SK-N-MC (cell line): ENCODE measurements around the gene JPH2.

Experiments
- DNase-seq: peaks from one replicate; pipeline ENCODE4 v3.0.0-alpha.2; 2011; ENCODE audit warnings: low read depth, low spot score
- H3K27ac ChIP-seq: fragments of 200-600 bp; sonication (generic); 2 replicates; pipeline ENCODE4 v1.5.1; 2016; ENCODE audit warnings: mixed run types
- H3K36me3 ChIP-seq: fragments of 200-600 bp; sonication (generic); 2 replicates; pipeline ENCODE4 v1.6.1; 2017; ENCODE audit warnings: antibody characterized with exemption, low read length, mixed read lengths; ENCODE audit not compliant: insufficient read depth
- H3K4me3 ChIP-seq: fragments of 200-600 bp; sonication (generic); 2 replicates; pipeline ENCODE4 v1.5.1; 2016
- H3K9ac ChIP-seq: fragments of 200-600 bp; sonication (generic); 2 replicates; pipeline ENCODE4 v1.8.0; 2017; ENCODE audit warnings: mixed run types, mixed read lengths; ENCODE audit not compliant: insufficient read length
- H3K9me3 ChIP-seq: fragments of 200-600 bp; sonication (generic); 2 replicates; pipeline ENCODE4 v1.6.1; 2017; ENCODE audit warnings: low read depth, mild to moderate bottlenecking, antibody characterized with exemption, low read length, moderate library complexity, mixed read lengths
- EZH2 ChIP-seq: fragments of 200-600 bp; sonication (generic); IDR thresholded peaks from one replicate; pipeline ENCODE4 v1.6.1; 2017; ENCODE audit warnings: antibody characterized with exemption
- FOXP2 ChIP-seq: optimal IDR thresholded peaks from 2 replicates; pipeline ENCODE3; 2011; ENCODE audit warnings: mild to moderate bottlenecking, moderate library complexity; ENCODE audit not compliant: insufficient read depth; ENCODE audit errors: extremely low read length, control extremely low read depth
- POLR2AphosphoS5 ChIP-seq: IDR thresholded peaks from 2 replicates; pipeline ENCODE4 v1.6.1; 2012; ENCODE audit warnings: mild to moderate bottlenecking, low read depth, low read length, borderline replicate concordance

The JPH2 gene

GRCh38 chr20:44112456-44112855 is 74.5 kb downstream of the JPH2 start:
- TF ChIP-seq POLR2AphosphoS5 (no peak), EZH2 (no peak), FOXP2 (no peak)
- no peaks in the 10 kb centered on the region for H3K9me3 ChIP-seq
- H3K27ac ChIP-seq = no peak overlapping the region
- H3K4me3 ChIP-seq = no peak overlapping the region
- no peak overlapping the region for H3K9ac ChIP-seq
- H3K36me3 ChIP-seq = no peaks in the 10 kb centered on the region
- no peak for DNase-seq

GRCh38 chr20:44111712-44112335 is 75.2 kb downstream of the JPH2 start:
- Histone ChIP-seq H3K9ac (no peak overlapping the region), H3K27ac (no peak overlapping the region), H3K9me3 (no peaks in the 10 kb centered on the region), H3K4me3 (no peak overlapping the region), H3K36me3 (no peaks in the 10 kb centered on the region)
- no peak for TF ChIP-seq EZH2
- TF ChIP-seq POLR2AphosphoS5 = no peak
- no peak for TF ChIP-seq FOXP2
- DNase-seq = no peak

- DNase-seq = no peak
- H3K27ac ChIP-seq = no peak overlapping the region
- H3K4me3 ChIP-seq = no peak overlapping the region
- no peak for TF ChIP-seq EZH2
- no peak for TF ChIP-seq FOXP2
- no peak for TF ChIP-seq POLR2AphosphoS5
- H3K9ac ChIP-seq = no peak overlapping the region
- H3K36me3 ChIP-seq = no peaks in the 10 kb centered on the region
- H3K9me3 ChIP-seq = no peaks in the 10 kb centered on the region
These were observed 76.0 kb downstream of the JPH2 start for GRCh38 chr20:44110816-44111568.

GRCh38 chr20:44109951-44110361 is 77.0 kb downstream of the JPH2 start:
- no peak overlapping the region for H3K27ac ChIP-seq
- H3K9ac ChIP-seq = no peak overlapping the region
- H3K9me3 ChIP-seq = no peaks in the 10 kb centered on the region
- H3K36me3 ChIP-seq = no peaks in the 10 kb centered on the region
- no peak for TF ChIP-seq EZH2
- TF ChIP-seq POLR2AphosphoS5 = no peak
- TF ChIP-seq FOXP2 = no peak
- H3K4me3 ChIP-seq = no peak overlapping the region
- no peak for DNase-seq

- Histone ChIP-seq H3K9me3 (no peaks in the 10 kb centered on the region), H3K27ac (no peak overlapping the region), H3K9ac (no peak overlapping the region), H3K4me3 (no peak overlapping the region), H3K36me3 (no peaks in the 10 kb centered on the region)
- no peak for DNase-seq
- no peak for TF ChIP-seq EZH2
- no peak for TF ChIP-seq FOXP2
These were observed 80.4 kb downstream of the JPH2 start for GRCh38 chr20:44106615-44107014.

- H3K9ac ChIP-seq = no peak overlapping the region
- H3K27ac ChIP-seq = no peak overlapping the region
- TF ChIP-seq POLR2AphosphoS5 (no peak), FOXP2 (no peak), EZH2 (no peak)
- H3K9me3 ChIP-seq = no peaks in the 10 kb centered on the region
- no peak overlapping the region for H3K4me3 ChIP-seq
- DNase-seq = no peak
- H3K36me3 ChIP-seq = no peaks in the 10 kb centered on the region
These were observed 82.0 kb downstream of the JPH2 start for GRCh38 chr20:44104798-44105517.

GRCh38 chr20:44102582-44102981 is 84.4 kb downstream of the JPH2 start:
- no peak overlapping the region for H3K9ac ChIP-seq
- no peak for DNase-seq
- TF ChIP-seq EZH2 (no peak), FOXP2 (no peak), POLR2AphosphoS5 (no peak)
- H3K27ac ChIP-seq = no peak overlapping the region
- no peaks in the 10 kb centered on the region for H3K36me3 ChIP-seq
- H3K4me3 ChIP-seq = no peak overlapping the region
- H3K9me3 ChIP-seq = no peaks in the 10 kb centered on the region

GRCh38 chr20:44099832-44100231 is 87.2 kb downstream of the JPH2 start:
- no peak overlapping the region for H3K27ac ChIP-seq
- no peak for TF ChIP-seq FOXP2
- no peak for TF ChIP-seq POLR2AphosphoS5
- no peak for TF ChIP-seq EZH2
- H3K9me3 ChIP-seq = no peaks in the 10 kb centered on the region
- H3K4me3 ChIP-seq = no peak overlapping the region
- DNase-seq = no peak
- no peak overlapping the region for H3K9ac ChIP-seq
- no peaks in the 10 kb centered on the region for H3K36me3 ChIP-seq
